HG02763 (cell line): ENCODE results near the gene FOSL1.

Experiments
- ATAC-seq: cut with Tn5 transposase; IDR thresholded peaks from one replicate; pipeline ENCODE4 v1.9.1; 2021; ENCODE audit warnings: mild to moderate bottlenecking, moderate library complexity; ENCODE audit not compliant: unreplicated experiment

FOSL1 gene

GRCh38 chr11:65919573-65920371 lies 19.6 kb upstream of the FOSL1 start:
- ATAC-seq, result peak; percentile 49

DNA sequence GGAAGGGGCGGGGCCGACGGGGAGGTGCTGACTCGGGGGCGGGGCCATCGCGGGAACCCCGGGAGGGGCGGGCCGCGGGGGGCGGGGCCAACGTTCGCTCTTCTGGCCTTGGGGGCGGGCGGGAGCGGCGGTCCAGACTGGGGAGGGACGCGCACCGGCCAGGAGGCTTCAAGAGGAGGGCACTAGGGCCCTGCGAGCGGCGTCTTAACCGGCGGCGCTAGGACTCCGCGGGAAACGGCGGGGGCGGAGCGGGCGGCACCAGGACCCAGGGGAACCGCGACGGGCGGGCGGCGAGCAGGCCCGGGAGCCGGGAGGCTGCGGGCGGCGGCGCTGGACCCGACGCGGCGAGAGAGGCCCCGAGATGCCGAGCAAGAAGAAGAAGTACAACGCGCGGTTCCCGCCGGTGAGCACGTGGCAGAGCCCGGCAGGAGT lies 19.0 kb upstream of the FOSL1 start, which contains the start of gene DRAP1:
DRAP1 (plus strand) TSS at position 286 of the 432 bp plus-strand sequence; CDS start at position 362, 76 bp downstream.
- ATAC-seq, result peak; percentile 83

DNA sequence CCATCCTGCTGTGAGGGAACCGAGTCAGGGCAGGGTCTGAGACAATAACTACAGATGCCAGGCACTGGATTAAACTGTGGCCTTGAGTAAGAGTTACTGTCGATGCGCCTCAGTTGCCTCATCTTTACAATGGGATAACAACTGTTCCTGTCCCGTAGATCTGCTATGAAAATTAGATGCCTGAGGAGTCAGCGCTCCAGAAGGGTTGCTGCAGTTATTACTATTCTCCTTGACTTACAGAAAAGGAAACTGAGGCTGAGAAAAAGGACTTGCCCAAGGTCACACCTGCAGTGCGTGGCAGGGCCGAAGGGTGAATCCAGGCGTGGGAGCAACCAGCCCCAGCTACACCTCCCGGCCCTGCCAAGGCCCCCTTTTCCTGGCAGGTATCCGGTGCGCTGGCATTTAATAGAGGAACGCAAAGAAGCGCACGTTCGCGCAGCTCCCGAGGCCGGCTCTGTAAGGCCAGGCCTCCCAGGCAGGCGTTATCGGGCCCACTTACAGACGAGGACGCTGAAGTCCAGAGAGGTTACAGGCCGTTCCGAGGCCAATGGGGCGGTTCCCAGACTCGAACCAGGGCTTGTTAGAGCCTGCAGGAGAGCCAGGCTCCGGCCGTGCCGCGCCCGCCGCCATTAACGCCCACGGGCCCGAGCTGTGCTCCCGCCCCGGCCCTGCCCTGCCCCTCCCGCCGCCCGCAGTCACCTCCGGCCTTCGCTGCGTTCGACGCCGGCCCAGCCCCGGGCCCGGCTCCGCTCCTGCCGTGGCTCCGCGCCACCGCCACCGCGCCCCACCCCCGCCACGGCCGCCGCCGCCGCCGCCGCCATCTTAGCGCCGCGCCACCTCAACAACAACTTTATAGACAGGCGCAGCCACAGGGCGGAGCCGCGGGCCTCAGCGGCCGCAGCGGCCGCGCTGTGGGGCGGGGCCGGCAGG lies 18.3 kb upstream of the FOSL1 start, which contains the start of gene C11orf68:
C11orf68 (minus strand) TSS at position 852 of the 930 bp plus-strand sequence; CDS start at position 821, 31 bp downstream.
- ATAC-seq, result peak; percentile 59

DNA sequence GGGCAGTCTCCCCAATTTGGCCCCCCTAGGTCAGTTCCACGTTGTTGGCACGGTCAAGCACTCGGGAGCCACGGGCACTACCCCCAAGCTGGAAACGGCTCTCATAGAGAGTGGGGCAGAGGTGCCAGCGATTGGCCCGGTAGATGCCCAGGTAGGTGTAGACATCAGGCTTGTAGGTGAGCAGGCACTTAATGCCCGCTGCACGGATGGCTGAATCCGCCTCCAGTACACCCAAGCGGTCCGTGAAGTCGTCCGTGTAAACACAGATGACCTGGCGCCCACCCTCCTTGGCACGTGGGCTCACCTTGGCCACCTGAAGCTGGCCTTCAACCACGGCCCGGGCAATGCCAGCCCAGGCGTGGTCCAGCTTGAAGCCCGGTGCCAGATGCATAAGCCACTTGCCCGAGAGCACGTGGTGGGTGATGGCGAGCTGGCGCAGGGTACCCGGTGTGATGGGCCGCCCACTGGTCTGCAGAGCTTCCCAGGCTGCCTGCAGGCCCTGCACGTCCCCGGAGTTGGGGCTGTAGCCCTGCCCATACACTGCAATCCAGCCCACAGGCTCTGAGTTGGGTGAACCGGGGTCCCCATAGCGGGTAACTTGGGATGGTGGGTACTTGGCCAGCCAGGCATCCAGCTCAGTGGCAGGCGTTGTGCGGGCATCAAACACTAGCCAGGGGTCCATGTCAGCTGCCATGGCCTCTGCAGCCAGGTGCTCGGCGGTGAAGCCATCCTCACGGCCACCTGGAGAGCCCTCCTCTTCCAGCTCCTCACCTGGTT lies 17.4 kb upstream of the FOSL1 start:
- ATAC-seq, result no peak

GRCh38 chr11:65917077-65917433 lies 16.9 kb upstream of the FOSL1 start:
- ATAC-seq, result no peak

DNA sequence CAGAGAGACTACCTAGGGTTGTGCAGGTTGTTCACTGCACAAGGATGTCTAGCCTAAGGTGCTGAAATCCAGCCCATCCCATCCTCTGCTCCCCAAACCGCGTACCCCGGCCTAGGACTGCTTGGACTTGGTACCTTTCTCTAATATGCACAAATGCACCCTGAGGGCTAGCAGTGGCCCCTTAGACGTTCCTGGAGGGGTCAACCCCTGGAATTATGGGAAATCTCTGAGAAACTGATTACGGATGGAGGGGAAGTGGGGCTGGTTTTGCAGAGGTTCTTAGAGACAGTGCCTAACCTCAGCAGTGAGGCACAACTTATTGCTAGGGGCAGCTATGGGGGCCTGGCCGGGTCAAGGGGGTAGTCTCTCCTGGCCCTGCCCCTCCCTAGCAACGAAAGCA lies 16.2 kb upstream of the FOSL1 start:
- no peak for ATAC-seq

GRCh38 chr11:65915821-65916251 lies 15.6 kb upstream of the FOSL1 start:
- no peak for ATAC-seq

DNA sequence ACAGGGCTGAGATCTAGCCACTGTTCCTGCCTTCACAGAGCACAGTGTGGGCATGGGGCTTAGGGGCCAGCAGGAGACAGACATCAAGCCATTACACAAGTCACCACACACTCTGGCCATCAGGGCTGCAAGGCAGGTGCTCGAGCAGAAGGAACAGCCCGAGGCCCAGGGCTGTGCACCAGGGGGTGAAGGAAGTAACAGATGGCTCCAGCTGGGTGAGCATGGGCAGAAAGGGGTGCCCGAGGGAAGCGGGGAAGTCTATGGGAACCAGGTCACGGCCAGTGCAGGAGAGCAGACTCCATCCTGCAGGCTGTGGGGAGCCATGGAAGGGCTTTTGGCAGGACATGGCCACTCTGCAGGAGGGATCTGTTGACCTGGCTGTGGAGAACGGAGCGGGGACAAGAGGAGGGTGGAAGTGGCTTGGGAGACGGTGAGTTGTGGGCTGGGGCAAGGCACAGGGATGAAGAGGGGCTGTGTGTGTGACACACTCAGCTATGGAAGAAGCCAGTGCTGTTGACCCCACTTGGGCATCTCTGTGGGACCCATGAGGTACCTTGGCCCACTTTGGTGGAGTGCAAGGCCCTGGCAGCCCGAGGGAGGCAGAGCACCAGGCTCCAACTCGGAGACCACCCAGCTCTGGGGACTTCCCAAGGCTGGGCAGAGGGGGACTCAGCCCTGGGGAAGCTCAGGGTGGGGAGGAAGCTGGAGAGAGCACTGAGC lies 15.1 kb upstream of the FOSL1 start:
- ATAC-seq, result no peak

DNA sequence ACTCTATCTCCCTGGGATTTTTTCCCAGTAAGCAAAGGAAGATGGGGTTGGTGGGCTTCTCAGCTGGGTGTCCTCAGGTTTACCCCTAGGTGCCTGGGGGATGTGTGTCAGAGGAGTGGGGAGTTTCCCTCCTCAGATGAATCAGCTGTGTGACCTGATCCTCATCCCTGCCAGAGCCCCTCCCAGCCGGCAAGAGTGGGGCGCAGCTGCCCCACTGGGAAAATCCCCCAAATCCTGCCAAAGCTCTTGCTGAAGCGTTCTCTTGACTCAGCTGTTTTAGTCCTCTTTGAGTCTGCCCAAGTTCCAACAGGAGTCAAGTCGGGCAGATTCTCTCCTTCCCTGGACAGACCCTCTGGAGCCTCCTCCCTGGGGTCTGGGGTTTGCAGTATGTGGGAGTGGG lies 12.7 kb upstream of the FOSL1 start:
- no peak for ATAC-seq

GRCh38 chr11:65911682-65912568 lies 11.7 kb upstream of the FOSL1 start:
- no peak for ATAC-seq

DNA sequence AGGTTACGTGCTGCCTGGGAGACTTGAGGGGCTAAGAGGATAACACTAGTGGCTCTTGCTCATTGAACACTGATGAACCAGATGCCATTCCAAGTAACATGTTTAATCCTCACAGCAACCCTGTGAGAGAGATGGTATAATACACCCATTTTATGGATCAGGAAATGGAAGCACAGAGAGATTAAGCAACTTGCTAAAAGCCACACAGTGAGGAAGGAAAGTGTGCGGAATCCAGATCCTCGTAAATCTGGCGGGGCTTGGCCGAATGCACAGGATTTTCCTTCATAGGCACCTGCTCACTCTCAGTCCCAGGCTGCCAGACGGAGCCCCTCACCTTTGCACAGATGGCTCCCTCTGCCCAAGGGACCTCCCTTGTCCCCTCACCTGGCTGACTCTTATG lies 7.7 kb upstream of the FOSL1 start:
- ATAC-seq, result no peak

GRCh38 chr11:65906602-65907001 lies 6.4 kb upstream of the FOSL1 start:
- no peak for ATAC-seq

GRCh38 chr11:65903715-65904114 lies 3.5 kb upstream of the FOSL1 start:
- ATAC-seq, result no peak

DNA sequence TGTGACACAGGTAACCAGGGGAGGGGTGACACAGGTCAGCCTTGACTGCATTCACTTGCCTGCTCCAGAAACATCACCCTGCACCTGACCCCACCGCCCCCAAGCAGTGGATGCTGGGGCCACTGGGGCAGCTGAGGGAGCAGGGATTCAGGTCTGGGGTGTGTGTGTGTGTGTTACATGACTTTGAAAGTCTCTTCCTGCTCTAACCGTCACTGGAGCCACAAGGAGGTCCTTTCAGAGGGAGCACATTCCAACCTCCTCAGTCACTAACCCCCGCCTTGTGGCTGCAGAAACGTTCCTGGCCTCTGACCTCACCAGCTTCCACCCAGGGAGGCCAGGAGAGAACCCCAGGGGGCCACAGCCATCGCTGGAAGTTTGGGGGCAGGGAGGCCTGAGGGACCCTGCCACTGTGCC lies 2.9 kb upstream of the FOSL1 start:
- ATAC-seq, result no peak

DNA sequence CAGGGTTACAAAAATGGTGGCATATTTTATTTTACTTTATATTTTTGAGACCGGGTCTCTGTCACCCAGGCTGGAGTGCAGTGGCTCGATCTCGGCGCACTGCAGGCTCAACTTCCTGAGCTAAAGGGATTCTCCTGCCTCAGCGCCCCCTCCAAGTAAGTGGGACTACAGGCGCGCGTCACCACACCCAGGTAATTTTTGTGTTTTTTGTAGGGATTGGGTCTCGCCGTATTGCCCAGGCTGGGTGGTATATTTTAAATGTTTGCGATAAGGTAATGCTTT lies 652 bp upstream of the FOSL1 start:
- ATAC-seq, result no peak

GRCh38 chr11:65899356-65900124 lies 648 bp downstream of the FOSL1 start:
- no peak for ATAC-seq

- no peak for ATAC-seq
These were observed 1.4 kb downstream of the FOSL1 start for GRCh38 chr11:65898656-65899355.

DNA sequence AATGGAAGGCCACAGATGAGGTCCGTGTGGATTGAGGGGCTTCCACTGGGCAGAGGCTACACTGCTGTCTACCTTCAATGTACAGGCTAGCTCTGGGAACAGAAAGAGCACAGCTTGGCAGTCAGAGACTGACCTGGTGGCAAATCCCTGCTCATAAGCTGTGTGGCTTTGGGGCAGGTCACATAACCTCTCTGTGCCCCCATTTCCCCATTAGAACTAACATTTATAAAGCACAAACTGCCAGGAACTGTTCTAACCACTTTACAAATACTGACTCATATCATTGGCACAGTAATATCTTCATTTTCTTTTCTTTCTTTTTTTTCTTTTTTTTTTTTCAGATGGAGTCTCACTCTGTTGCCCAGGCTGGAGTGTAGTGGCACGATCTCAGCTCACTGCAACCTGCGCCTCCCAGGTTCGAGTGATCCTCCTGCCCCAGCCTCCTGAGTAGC lies 3.1 kb downstream of the FOSL1 start:
- ATAC-seq, result no peak
